Right cardiac atrium (tissue), 5 donors: ENCODE measurements around the gene RELL2. TPM values are rescaled to one million over a fixed set of nuclear protein-coding genes. Genes with fewer than 3 reads are reported as not detected.
"Not testable (repeated sequence)": the region's sequence is repeated elsewhere in the genome, so short reads cannot be mapped to it uniquely, and the experiment has no call there.

Experiments
- ATAC-seq, 2 donors: fragments of 200-7000 bp; cut with Tn5 transposase; one replicate each; pipeline versions ENCODE4 v1.8.0 to v1.9.1; 2020; ENCODE audit warnings: moderate library complexity in 2 of 2, mild to moderate bottlenecking in 1 of 2
- DNase-seq, 3 donors: peaks; one replicate each; pipeline ENCODE4 v3.0.0-alpha.2; 2020
- H3K27ac ChIP-seq: one replicate; pipeline ENCODE4 v1.5.1; 2013; ENCODE audit warnings: mild to moderate bottlenecking, low read length, control low read depth, moderate library complexity
- H3K27me3 ChIP-seq: one replicate; pipeline ENCODE4 v1.6.1; 2013; ENCODE audit not compliant: control insufficient read depth, insufficient read depth
- H3K4me1 ChIP-seq: one replicate; pipeline ENCODE4 v1.6.1; 2013; ENCODE audit warnings: low read length; ENCODE audit not compliant: control insufficient read depth, insufficient read depth
- H3K4me3 ChIP-seq: one replicate; pipeline ENCODE4 v1.5.1; 2013; ENCODE audit warnings: low read length, control low read depth
- H3K9me3 ChIP-seq: one replicate; pipeline ENCODE4 v1.6.1; 2013; ENCODE audit warnings: low read length; ENCODE audit not compliant: control insufficient read depth
- WGBS: extraction: QIAGEN DNeasy Blood & Tissue Kit; methylation state at CpG from one replicate; pipeline ENCODE4 v1.1.7; 2013; 5-methylcytosine and 5-hydroxymethylcytosine counted together
- intact Hi-C, 4 donors: fragments of 100-400 bp; cut with DNase I; formaldehyde crosslinking; loops; one replicate each; pipeline versions ENCODE4 v1.11.0 to v1.14.0; 2022 to 2023
- polyA plus RNA-seq: library from polyadenylated mRNA; stranded (reverse); fragments of 200-250 nt; gene quantifications from one replicate; pipeline ENCODE4 v1.2.3, GENCODE V29; 2013
- total RNA-seq, 4 donors: library from RNA; stranded (reverse); fragmentation: NEBNext Ultra II Directional; extraction: Animal tissue kit (Norgen Biotek cat#: 25700); gene quantifications; one replicate each; pipeline ENCODE4 v1.2.1, GENCODE V29; 2021
- donor health status: healthy with polysubstance abuse.
- donor health status: DM: no; HTN: yes; CAD: no.
- donor health status: DM: no; HTN: no; CAD: no.
- donor health status: DM: no; HTN: yes; CAD: no; lungs with severe emphysema.
- donor health status: DM: yes; HTN: yes; CAD: no.

Gene RELL2
- total and polyA plus RNA-seq, 5 donors = 1.2 to 2.0 (median 1.4) TPM

- DNase-seq (no peak), ATAC-seq (no peak)
- Histone ChIP-seq H3K27ac (no peak overlapping the region), H3K4me1 (peaks cover 3% of the 10 kb centered on the region), H3K9me3 (no peaks in the 10 kb centered on the region), H3K27me3 (no peaks in the 10 kb centered on the region), H3K4me3 (no peak overlapping the region)
- 67% methylated on average over 2 of the region's 2 CpGs for WGBS
- intact Hi-C loops = no loop called here
Measured at GRCh38 chr5:141608046-141608445, 28.8 kb upstream of the RELL2 start.

DNA sequence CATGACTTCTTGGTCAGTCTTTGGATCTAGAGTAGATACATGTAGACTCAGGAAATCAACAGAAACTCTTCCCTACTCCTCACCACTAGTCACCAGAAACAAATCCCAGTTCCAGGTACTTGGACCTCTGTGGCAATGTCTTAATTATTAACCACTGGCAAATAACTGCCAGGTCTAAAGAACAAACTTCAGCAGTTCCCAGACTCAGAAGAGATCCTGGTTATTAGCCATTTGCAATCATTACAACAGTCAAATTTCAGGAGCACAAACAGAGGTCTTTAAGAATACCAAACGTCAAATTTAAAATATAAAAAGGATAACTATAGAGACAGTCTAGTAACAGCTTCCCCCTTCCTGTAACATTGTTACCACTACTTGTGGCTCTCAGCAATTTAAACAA lies 28.2 kb upstream of the RELL2 start:
- H3K9me3 ChIP-seq = no peaks in the 10 kb centered on the region
- intact Hi-C loops = no loop called here
- H3K27me3 ChIP-seq = no peaks in the 10 kb centered on the region
- H3K4me1 ChIP-seq = peaks cover 3% of the 10 kb centered on the region
- 81% methylated on average over 1 of the region's 1 CpG for WGBS
- no peak overlapping the region for H3K4me3 ChIP-seq
- DNase-seq = no peak
- ATAC-seq = no peak
- no peak overlapping the region for H3K27ac ChIP-seq

- Histone ChIP-seq H3K27ac (no peak overlapping the region), H3K9me3 (no peaks in the 10 kb centered on the region), H3K4me1 (peaks cover 2% of the 10 kb centered on the region), H3K4me3 (no peak overlapping the region), H3K27me3 (no peaks in the 10 kb centered on the region)
- intact Hi-C loops = no loop called here
- ATAC-seq (no peak), DNase-seq (no peak)
- 98% methylated on average over 3 of the region's 3 CpGs for WGBS
Measured at GRCh38 chr5:141609044-141609443, 27.8 kb upstream of the RELL2 start.

GRCh38 chr5:141609921-141610320 lies 26.9 kb upstream of the RELL2 start:
- H3K27me3 ChIP-seq, H3K9me3 ChIP-seq, H3K27ac ChIP-seq, H3K4me1 ChIP-seq, DNase-seq, H3K4me3 ChIP-seq, intact Hi-C loops, ATAC-seq: not testable (repeated sequence)
- 97% methylated on average over 7 of the region's 7 CpGs for WGBS

- 78% methylated on average over 3 of the region's 3 CpGs for WGBS
- intact Hi-C loops = no loop called here
- ATAC-seq (no peak), DNase-seq (no peak)
- Histone ChIP-seq H3K27ac (no peak overlapping the region), H3K9me3 (no peaks in the 10 kb centered on the region), H3K4me1 (peaks cover 2% of the 10 kb centered on the region), H3K27me3 (no peaks in the 10 kb centered on the region), H3K4me3 (no peak overlapping the region)
Measured at GRCh38 chr5:141611289-141611688, 25.5 kb upstream of the RELL2 start.

GRCh38 chr5:141613344-141613743 lies 23.5 kb upstream of the RELL2 start:
- Histone ChIP-seq H3K4me1 (peaks cover 2% of the 10 kb centered on the region), H3K9me3 (no peaks in the 10 kb centered on the region), H3K27me3 (no peaks in the 10 kb centered on the region), H3K27ac (no peak overlapping the region), H3K4me3 (no peak overlapping the region)
- DNase-seq = no peak
- intact Hi-C loops = no loop called here
- ATAC-seq = no peak

DNA sequence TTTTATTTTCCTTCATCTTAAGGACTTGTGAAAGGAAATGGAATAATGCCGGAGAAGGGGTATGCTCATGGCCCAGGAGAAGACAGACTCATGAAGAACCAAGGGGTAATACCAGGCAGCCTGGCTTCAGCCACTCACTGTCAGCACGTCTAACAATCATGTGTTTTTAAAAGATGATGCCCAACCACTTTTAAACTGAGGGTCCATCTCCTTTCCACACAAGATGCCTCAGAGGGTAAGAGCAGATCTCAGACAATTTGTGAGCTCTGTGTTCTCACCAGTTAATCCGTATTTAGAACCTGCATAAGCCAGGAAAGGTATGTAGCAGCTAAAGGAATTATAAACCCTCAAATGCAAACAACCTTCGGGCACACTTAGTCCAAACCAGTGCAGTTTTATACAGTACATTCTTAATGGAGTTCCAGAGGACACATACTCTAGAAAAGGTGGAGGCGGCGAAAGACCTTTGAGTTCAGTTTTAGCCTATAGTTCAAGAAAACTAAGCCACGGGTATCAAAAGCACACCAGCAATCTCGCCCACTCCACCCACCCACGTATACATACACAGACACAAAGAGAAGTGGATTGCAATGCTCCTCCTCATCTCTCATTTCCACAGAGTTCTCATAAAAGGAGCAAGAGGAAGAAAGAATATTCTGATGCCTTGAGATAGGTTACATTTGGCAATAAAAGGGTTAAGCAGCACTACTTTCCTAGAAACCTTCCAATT lies 20.6 kb upstream of the RELL2 start:
- no peak for DNase-seq
- Histone ChIP-seq H3K4me3 (no peak overlapping the region), H3K27me3 (no peaks in the 10 kb centered on the region), H3K4me1 (peaks cover 2% of the 10 kb centered on the region), H3K9me3 (no peaks in the 10 kb centered on the region), H3K27ac (no peak overlapping the region)
- WGBS = 71% methylated on average over 9 of the region's 9 CpGs
- ATAC-seq = no peak
- intact Hi-C loops = no loop called here

- ATAC-seq (peak in 1 of 2 donors; percentile 40), DNase-seq (no peak)
- Histone ChIP-seq H3K9me3 (no peaks in the 10 kb centered on the region), H3K4me3 (peak overlapping the region; percentile 75), H3K27ac (no peak overlapping the region), H3K27me3 (no peaks in the 10 kb centered on the region), H3K4me1 (peaks cover 2% of the 10 kb centered on the region)
- intact Hi-C loops = no loop called here
- 42% methylated on average over 2 of the region's 2 CpGs for WGBS
Measured at GRCh38 chr5:141617128-141617527, 19.7 kb upstream of the RELL2 start.

DNA sequence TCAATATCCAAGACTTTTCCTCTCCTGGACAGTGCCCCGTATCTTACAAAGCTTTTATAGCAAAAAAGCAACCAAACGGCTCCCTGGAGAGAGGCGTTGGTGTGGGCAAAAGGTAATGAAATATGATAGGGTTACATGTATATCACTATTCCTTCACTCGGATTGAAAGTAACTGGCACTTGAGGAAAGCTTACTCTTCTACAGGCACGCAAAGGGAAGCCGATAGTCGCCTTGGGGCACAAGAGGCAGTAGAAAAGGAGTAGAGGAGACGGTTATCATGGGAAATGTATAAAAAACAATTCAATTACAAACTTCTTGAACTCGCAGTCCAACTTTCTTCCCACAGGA lies 19.1 kb upstream of the RELL2 start:
- no peak for DNase-seq
- WGBS = 16% methylated on average over 9 of the region's 9 CpGs
- ATAC-seq = no peak
- intact Hi-C loops = no loop called here
- Histone ChIP-seq H3K4me1 (peaks cover 2% of the 10 kb centered on the region), H3K9me3 (no peaks in the 10 kb centered on the region), H3K27me3 (no peaks in the 10 kb centered on the region), H3K4me3 (peak overlapping the region; percentile 75), H3K27ac (peak overlapping the region; percentile 36)

GRCh38 chr5:141618030-141618803 lies 18.6 kb upstream of the RELL2 start:
- DNase-seq (peak in 2 of 3 donors; percentile 34 to 60), ATAC-seq (peak; percentile 30 to 43)
- H3K27me3 ChIP-seq = no peaks in the 10 kb centered on the region
- H3K9me3 ChIP-seq = no peaks in the 10 kb centered on the region
- H3K4me1 ChIP-seq = peaks cover 2% of the 10 kb centered on the region
- intact Hi-C loops = no loop called here
- whole genome bisulfite sequencing = under 1% methylated on average over 36 of the region's 36 CpGs
- H3K27ac ChIP-seq = peak overlapping the region; percentile 69
- peak overlapping the region; percentile 75 for H3K4me3 ChIP-seq

DNA sequence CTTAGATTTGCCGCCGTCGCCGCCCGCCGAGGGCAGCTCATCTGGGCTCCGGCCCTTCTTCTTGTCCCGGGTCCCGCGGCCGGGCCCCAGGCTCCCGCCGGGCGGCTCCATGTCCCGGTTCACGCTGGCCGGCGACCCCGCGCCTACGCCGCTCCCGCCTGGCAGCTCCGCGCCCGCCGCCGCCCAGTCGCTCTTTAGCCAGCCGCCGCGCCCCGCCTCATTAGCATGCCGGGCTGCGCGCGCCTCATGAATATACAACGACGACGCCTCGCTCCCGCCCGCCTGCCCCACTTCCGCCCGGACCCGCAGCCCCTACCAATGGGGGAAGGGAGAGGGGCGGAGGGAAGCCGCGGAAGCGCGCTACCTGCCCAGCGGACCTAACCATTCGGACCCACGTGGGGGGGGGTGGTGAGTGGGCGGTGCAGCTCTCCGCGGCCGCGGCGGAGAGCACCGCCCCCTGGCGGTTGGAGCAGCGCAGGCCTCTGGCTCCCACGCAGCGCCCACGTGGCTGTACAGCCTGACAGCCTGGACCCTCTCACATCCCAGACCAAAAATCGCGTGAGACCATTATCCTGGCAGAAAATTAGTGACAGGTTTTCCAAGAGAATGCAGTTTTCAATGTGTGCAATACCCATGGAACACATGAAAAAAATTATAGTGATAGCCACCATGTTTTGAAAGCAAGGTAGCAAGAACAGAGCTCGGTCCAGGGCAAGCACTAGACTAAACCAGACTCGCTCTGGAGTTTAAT lies 17.8 kb upstream of the RELL2 start, which contains the start of gene DIAPH1:
Gene DIAPH1, minus strand, starts transcription at position 197 of the 751 bp plus-strand sequence. Its CDS starts 86 bp downstream, at position 111.
- intact Hi-C loops = no loop called here
- H3K27ac ChIP-seq = peak within 1 kb of the TSS; percentile 69
- H3K27me3 ChIP-seq = no peaks in the 10 kb centered on the region
- H3K4me3 ChIP-seq = peak within 1 kb of the TSS; percentile 75
- H3K4me1 ChIP-seq = no peaks in the 10 kb centered on the region
- no peaks in the 10 kb centered on the region for H3K9me3 ChIP-seq
- ATAC-seq (peak; percentile 97), DNase-seq (peak; percentile 98 to 99 (median 98))
- 1% methylated on average over 70 of the region's 70 CpGs for WGBS
